ENCODE data around the gene GSDME.

The GSDME gene

DNA sequence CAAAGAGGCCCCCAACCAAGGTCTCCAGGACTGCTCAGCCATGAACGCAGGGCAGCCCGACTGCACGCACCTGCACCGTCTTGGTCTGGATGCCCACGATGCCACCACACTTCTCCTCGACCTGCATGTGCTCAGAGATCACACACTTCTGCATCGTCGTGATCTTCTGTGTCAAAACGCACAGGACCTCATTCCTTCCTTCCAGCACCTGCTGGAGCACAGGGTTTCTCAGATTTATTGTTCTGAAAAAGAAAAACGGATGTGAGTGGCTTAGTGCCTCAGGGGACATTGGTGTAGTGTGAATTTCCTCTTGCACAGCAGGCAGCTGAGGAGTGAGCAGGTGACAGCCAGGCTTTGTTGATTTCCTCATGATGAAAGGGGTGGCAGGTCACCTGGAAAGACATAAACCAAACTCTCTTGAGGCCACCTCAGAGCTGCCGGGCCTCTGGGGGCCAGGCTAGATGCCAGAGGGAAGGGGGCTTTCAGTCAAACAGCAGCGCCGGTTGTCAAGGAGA is 38.2 kb downstream of the GSDME start:
- DNase-seq = no peak

GRCh38 chr7:24718431-24718831 is 38.8 kb downstream of the GSDME start:
- DNase-seq = no peak

DNA sequence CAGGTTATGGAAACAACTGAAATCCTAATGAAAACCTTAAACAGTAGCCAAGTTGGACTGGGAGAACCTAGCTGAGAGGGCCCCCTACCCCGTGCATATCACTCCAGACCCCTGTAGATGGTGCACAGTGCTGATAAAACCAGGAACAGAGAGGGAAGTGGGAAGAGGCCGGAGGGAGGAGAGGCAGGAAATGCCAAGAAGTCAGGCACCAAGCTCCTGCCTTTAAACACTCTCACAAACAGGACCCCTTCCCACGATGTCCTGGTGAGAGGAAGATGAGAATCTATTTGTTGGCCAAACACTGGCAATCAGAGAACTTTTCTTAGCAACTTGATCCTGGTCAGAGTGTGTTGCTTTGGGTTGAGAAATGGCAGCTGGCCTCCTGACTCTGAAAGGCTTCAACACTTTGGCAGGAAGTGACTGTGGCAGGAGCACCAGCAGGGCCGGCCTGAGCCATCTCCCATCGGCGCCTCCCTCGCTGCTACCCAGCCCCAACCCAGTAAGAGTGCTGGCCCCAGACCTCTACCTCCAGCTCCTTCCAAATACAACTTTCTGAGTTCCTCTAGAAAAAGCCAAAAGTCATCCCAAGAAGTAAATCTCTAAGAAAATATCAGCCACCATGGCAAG is 39.5 kb downstream of the GSDME start:
- no peak for DNase-seq

DNA sequence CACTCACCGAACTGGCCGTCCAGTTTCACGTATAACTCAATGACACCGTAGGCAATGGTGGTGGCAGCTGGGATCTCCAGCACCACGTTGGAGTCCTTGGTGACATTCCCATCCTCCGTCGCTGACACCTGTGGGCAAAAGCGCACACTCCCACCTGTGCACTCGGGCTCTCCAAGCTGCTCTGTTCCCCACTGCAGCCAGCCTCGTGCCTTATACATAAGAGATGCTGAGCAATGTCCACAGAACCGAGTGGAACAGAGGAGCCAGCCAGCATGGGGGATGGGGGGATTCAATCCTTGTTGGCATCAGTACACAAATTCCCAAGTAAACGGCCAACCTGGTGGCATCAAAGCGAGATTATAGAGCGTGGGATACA is 40.0 kb downstream of the GSDME start:
- DNase-seq = no peak

DNA sequence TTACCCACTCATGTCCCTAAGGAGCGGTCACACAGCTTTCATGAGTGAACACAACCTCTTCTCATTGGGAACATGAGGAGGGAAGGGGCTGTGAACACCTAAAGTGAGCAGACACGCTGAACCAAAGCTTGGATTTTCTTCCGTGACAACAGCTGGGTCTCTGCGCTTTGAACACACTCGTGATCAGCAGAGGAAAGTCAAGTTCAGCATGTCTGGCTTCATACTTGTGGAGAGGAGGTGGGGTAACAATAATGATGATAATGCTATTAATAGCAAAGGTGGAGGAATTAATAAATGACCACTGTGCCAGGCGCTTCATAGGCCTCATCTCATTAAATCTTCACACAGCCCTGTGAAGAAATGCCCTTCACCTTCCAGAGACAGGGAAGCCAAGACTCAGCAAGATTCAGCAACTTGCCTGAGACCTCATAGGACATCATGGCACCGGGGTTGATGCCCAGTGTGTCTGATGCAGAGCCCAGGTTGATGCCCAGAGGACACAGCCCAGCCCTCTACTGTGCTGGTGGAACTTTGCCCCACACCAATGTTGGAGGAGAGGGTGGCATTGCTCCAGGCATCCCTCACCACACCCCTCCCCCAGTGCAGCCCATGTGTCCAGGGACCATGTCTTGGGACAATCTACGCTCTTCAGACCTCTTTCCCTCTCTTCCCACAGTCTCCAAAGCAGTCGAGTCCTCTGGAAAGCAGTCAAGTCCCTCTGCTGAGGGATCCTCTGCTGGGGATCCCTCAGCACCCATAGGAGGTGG is 40.6 kb downstream of the GSDME start:
- no peak for DNase-seq

- no peak for DNase-seq
Observed at GRCh38 chr7:24715661-24716479, 41.4 kb downstream of the GSDME start.

DNA sequence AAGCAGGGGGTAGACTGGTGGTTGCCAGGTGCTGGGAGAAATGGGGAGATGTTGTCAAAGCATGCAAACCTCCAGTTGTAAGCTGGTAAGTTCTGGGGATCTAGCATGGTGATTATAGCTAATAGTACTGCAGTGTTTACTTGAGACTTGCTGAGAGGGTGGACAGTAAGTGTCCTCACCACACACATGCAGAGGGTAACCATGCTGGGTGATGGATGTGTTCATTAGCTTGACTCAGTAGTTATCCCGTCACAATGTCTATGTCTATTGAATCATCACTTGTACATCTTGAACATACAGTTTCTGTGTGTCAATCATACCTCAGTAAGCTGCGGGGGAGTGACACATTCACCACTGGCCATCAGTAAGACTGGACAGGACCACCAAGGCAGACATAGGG is 42.1 kb downstream of the GSDME start:
- DNase-seq = no peak

GRCh38 chr7:24714676-24715010 is 42.6 kb downstream of the GSDME start:
- DNase-seq = no peak

- no peak for DNase-seq
Observed at GRCh38 chr7:24713850-24714675, 43.2 kb downstream of the GSDME start.

- no peak for DNase-seq
Observed at GRCh38 chr7:24713039-24713793, 44.0 kb downstream of the GSDME start.

DNA sequence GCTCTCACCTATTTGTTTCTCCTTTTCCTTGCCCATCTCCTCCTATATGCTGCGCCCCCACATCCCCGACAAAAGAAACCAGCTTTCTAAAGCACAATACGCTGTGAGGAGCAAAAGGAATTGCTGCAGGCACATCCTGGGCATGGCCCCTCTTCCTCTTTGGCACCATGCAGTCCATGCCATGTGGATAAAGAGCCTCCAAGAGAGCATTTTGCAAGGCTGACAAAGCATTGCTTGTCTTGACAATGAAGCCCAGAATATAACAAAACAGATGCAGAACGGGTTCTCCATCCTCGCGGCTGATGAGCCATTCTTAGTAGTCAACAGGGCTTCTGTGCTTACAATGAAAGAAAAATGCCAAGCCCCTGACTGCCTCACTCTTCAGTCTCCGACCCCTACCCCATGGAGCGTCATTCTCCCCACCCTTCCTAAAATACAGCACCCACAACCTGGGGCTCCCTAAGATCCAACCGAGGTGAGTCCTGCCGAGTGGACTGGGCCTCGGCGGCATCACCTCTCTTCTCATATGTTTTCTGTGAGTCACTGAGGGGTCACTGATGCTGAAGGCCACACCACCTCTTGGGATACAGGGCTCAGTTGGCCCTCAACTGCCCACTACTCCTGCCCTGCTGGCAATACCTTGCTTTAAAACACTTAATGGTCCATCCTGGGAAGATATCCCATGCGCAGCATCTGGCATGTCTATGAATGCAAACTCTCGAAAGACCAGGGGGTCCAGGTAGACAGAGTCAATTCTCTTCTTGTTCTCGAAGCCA is 47.5 kb downstream of the GSDME start:
- no peak for DNase-seq

DNA sequence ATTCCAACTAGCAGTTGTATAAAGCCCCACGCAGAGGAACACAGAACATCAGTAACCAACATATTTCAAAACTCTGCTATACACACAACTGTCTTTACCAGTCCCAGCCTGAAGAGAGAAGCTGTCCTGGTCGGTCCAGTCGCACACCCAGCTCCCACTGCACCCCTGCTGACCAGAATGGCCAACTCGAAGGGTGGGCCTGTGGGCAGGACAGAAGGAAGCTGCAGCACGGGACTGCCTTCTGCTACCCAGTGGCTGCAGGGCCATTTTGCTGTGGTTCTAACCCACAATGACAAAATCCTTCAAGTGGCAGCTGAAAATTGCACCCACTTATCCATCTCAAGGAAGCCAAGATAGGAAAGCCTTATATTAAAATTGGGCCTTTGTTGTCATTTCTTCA is 48.2 kb downstream of the GSDME start:
- no peak for DNase-seq

DNA sequence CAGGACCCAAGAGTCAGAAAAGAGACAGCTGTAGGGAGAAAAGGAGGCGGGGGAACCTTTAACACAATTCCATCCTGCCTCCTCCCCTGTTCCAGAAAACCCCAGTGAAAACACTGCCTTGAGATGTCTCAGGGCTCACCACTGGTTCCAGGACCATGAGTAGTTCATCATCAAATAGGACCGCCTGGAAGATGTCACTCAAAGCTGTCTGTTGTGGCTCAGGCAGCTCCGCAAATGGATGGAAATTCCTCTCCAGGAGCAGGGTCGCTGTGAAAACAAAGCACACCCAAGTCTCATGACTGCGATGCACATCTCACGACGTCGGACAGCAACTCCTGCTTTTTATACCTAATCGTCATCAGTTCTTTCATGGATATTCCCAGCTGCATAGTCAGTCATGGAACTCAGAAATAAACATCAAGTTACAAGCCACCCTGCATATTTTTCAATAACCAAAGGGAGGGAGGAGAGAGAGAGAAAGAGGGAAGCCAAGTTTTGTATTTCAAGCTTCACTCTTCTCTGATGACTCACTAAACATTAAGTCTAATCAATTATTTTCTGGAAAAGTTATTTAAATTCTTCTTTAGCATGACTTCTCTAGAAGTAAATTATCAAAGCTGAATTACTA is 49.2 kb downstream of the GSDME start:
- DNase-seq = no peak

DNA sequence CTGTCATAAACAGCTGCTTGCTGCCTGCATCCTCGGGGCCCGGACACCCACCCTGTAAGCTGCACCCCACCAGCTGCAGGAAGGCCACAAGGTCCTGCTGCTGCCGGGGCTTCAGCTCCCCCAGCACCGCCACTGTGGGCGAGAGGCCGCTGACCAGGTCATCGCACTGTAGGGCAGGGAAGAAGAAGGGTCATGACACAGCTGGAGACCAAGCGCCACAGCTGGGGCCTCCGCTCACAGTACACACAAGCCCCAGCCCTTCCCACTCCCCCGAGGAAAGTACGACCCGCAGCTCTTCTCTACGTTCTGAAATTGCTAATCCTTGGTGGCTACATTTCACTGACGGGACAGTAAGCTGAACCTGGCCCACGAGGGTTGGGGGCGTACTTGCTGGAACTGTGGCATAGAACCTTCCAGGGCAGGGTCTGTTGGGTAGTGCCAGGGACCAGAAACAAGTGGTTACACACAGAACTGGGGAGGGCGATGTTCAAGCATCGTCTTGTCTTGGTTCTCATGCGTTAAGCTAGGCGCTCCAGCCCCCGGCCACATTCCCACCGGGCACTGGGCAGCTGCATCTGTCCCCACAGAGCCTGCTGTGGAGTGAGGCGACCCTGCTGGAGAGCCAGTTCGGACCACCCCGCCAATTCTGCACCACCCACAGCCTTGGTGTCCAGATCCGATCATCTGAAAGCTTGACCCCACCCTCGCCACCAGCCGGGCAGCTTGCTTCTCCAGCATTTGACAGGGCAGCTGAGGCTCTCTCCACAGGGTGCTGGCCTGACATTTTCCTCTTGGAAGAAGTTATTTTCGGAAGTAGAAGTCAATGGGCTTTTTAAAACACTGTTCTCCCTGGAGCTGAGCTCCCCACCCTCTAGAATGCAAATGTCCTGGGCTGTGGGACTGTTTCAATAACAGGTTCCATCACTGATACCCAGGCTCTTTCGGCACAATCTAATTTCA is 50.8 kb downstream of the GSDME start:
- DNase-seq = no peak

DNA sequence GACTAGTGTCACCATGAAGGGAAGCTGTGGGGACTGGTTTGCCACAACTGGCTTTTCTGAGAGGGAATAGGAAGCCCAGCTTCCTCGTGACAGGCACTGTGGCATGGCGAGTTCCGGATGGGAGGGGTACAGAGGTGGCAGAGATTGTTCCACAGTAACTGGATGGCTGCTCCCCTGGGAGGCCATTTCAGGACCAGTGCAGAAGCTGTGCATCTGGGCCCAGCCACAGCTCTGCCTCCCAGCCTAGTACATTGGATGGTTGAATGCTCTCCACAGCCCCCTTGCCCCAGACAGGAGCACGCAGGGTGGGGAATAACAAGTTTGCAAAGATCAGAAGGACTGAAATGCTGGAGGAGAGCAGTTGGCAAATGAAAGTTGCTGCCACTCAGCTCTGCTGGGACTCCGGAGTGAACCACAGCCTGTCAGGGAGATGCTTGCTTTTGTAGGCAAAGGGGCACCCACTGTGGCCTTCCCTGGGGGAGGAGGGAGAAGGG is 51.8 kb downstream of the GSDME start:
- DNase-seq = no peak

GRCh38 chr7:24704311-24704710 is 53.0 kb downstream of the GSDME start:
- DNase-seq = no peak

GRCh38 chr7:24703296-24703695 is 54.0 kb downstream of the GSDME start:
- no peak for DNase-seq

DNA sequence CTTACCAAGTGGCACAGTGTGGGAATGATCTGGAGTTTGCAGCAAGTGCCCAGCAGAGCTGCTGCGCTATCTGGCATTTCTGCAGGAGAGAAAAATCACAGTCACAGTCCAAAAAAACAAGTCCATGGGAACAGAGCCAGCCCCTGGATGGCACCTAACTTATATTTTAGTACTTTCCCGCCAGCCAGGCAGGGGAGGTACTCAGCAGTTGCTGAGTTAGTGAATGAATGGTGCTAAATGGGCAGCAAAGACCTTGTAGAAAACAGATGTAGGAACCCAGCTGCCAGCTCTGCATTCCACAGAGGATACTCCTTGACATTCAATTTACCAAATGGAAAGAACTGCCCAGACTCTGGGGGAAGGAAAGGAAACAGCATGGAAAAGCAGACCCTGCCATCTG is 54.5 kb downstream of the GSDME start:
- no peak for DNase-seq

All from NCI-H2029 treated with DMSO at 0.1 percent for 48 hours (cell line).